Astrocyte of the hippocampus (primary cell): ENCODE measurements around the gene ISCU.

ENCODE experiments used
- DNase-seq: peaks from one replicate; pipeline ENCODE4 v3.0.0; 2011; ENCODE audit warnings: low read depth, low spot score

Gene ISCU

DNA sequence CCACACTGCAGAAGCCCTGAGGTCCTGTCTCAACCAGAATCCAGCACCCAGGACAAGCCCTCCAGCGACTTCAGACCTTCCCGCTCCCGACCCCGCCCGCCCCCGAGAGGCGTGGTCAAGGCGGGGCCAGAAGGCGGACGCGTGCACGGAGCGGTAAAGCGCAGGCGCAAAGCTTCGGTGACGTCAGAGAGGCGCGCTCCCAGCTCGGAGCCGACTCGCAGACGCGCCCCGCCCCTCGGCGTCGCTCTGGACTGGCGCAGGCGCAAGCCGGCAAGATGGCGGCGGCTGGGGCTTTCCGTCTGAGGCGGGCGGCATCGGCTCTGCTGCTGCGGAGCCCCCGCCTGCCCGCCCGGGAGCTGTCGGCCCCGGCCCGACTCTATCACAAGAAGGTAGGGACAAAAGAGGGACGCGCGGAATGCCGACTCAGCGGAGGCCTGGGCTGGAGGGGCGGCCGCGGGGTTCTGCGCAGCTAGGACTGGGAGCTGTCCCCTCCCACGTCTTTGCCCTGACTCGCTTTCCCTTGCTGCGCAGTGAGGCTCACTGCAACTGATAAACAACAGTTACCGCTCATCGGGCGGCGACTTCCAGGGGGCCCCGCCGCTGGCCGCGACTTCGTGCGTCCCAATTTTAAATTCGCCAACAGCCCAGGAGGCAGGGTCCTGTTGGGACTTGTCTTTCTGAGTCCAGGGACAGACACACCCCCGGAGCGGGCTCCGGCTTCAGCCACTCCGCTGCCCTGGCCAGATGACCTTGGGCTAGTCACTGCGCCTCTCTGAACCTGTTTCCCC, at the start of gene ISCU:
Gene ISCU, plus strand, starts transcription at position 249 of the 788 bp plus-strand sequence. Its CDS starts 27 bp downstream, at position 276.
- DNase-seq: peak; percentile 99

GRCh38 chr12:108514468-108514972, 47.9 kb upstream of the ISCU start:
- DNase-seq: no peak

GRCh38 chr12:108514973-108515814, 47.2 kb upstream of the ISCU start, which contains the start of gene FICD:
FICD (plus strand) TSS chr12:108515277; CDS start chr12:108516973, 1,696 bp downstream.
- DNase-seq: peak; percentile 99

GRCh38 chr12:108515916-108516315, 46.5 kb upstream of the ISCU start:
- DNase-seq: no peak

GRCh38 chr12:108516511-108517275, 45.7 kb upstream of the ISCU start:
- peak; percentile 21 for DNase-seq

DNA sequence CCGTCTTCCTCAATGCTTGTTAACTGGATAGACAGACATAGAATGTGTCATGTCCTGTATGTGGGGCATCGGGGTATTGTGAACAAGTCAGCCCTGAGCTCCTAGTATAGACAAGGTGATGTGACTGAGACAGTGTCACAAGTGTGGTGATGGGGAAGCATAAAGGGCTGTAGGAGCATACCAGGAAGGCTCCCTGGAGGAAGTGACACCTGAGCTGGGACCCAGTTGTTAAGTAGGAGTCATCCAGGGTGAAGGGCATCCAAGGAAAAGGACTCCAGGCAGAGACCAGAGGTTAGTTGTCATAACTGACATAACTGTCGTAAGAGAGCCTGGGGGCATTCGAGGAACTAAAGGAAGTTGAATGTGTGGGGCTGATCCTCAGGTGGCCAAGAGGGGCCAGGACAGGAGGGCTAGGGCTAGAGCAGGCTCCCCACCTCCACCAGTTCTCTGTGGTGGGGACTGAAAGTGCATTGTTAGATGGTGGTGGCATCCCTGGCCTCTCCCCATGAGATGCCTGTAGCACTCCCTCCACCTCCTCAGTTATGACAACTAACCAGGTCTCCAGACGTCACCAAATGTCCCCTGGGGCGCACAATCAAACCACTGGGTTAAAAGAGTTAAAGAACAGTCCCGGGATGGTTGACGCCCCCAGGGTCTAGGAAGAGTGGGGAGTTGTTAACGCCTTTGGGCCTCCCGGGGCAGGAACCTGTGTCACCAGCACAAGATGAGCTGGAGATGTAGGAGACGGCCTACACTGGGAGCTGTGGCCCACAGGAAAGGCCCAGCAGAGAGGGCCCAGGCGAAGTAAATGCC, 44.9 kb upstream of the ISCU start:
- DNase-seq: no peak

DNA sequence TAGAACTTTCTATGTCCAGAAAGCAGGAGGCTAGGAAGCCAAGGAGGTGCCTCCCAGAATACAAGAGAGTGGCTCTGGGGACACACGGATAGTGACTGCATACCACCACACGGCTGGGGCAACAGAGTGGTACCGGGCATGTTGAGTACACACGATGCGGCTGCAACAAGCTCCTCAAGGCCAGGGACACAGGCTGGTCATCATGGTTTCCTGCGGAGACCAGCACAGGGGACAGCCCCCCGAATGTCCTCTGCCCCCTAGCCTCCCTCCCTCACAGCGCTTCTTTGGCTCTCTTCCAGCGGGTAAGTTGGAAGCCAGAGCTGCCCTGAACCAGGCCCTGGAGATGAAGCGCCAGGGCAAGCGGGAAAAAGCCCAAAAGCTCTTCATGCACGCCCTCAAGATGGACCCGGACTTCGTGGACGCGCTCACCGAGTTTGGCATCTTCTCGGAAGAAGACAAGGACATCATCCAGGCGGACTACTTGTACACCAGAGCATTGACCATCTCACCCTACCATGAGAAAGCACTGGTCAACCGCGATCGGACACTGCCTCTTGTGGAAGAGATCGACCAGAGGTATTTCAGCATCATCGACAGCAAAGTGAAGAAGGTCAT, 44.2 kb upstream of the ISCU start:
- no peak for DNase-seq

DNA sequence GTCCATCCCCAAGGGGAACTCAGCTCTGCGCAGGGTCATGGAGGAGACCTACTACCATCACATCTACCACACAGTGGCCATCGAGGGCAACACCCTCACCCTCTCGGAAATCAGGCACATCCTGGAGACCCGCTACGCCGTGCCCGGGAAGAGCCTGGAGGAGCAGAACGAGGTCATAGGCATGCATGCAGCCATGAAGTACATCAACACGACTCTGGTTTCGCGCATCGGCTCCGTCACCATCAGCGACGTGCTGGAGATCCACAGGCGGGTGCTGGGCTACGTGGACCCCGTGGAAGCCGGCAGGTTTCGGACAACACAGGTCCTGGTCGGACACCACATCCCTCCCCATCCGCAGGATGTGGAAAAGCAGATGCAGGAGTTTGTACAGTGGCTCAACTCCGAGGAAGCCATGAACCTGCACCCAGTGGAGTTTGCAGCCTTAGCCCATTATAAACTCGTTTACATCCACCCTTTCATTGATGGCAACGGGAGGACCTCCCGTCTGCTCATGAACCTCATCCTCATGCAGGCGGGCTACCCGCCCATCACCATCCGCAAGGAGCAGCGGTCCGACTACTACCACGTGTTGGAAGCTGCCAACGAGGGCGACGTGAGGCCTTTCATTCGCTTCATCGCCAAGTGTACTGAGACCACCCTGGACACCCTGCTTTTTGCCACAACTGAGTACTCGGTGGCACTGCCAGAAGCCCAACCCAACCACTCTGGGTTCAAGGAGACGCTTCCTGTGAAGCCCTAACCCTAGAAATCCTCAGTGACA, 43.5 kb upstream of the ISCU start:
- DNase-seq: no peak

GRCh38 chr12:108519558-108519957, 42.8 kb upstream of the ISCU start:
- DNase-seq: no peak

- no peak for DNase-seq
These were observed 39.0 kb upstream of the ISCU start for GRCh38 chr12:108523365-108523764.

- DNase-seq: peak; percentile 54
These were observed 36.7 kb upstream of the ISCU start for GRCh38 chr12:108525681-108526080.

DNA sequence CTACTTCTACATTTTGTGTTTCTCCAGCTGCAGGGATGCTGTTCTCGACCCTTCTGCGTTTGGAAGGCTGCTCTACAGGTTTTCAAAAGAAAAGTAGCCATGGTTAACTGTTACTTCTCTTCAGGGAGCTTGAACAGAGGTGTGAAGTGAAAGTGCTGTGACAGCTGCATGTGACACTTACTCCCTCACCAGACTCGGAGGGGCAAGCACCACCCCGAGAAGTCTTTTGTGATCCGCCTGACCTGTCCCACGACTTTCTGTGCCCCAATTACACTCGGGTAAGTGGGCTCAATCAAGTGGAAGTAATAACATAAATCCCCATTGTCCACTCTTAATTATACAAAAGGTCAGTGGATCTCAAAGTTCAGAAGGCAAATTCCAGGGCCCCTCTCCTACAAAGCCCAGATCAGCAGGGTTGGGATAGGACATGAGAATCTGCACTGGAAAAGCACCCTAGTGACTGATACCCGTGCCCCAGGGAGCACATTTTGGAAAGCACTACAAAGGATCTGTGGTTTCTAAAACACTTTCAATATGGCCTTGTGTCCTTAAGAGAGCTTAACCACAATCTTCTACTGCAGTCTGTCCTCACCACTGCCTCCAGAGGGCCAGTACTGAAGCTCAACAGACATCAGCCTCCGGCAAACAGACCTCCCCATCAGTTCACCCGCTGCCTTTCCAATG, 35.8 kb upstream of the ISCU start:
- peak; percentile 69 for DNase-seq

- DNase-seq: no peak
These were observed 35.3 kb upstream of the ISCU start for GRCh38 chr12:108527166-108527496.

DNA sequence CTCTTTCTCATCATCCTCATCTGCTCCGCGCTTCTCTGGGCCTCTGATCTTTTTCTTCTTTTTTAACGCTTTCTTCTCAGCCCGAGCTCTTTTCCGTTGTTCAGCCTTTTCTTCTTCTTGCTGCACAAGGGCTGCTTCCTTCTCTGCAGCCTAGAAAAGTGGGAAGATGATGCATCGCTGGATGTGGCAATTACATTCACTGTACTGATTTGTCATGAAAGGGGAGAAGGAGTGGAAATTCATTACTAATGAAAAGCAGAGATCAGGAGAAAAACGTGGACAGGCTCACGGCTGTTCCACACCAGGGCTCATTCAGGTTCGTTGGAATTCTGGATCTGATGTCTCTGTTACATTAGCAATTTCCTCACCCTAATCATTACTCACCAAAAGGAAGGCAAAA, 32.2 kb upstream of the ISCU start:
- DNase-seq: no peak

GRCh38 chr12:108531929-108532848, 30.2 kb upstream of the ISCU start:
- no peak for DNase-seq

DNA sequence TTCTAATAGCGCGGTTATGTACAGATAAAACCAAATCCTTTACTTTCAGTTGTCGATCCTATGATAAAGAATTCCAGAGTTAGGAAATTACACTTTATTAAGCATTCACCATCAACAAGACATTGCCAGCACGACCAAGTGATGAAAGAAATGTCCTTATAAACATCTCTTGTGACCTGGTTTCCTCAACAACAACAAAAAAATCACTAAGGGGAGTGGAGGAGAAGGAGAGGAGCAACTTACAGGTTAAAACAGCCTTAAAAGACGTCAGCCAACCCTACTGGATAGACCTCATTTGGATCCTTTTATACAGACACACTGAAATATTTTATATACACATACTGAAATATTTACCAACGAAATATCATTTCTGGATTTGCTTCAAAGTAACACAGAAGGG, 24.2 kb upstream of the ISCU start:
- DNase-seq: no peak

DNA sequence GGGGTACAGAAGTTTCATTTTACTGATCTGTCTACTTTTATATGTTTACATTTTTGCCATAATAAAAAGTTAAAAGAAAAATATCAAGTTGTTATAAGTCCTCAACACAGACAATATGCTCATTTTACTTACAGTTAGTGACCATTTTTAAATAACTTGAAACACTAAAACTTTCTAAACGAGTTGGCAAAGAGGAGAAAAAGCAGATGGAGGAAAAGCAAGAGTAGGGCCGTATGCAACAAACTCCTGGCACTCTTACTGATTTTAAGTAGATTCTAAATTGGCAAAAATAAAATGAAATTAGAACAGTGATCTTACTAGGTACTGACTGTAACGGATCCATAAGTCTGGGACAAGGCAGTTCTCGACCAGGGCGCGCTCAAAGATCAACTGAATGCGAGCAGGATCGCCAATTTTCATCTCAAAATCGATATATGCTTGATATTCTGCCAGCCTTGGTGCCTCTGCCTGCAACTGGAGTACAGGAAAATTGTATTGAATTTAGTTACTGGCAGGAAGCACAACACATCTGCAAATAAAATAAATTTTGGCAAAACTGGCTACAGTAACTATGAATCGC, 23.7 kb upstream of the ISCU start:
- DNase-seq: no peak

DNA sequence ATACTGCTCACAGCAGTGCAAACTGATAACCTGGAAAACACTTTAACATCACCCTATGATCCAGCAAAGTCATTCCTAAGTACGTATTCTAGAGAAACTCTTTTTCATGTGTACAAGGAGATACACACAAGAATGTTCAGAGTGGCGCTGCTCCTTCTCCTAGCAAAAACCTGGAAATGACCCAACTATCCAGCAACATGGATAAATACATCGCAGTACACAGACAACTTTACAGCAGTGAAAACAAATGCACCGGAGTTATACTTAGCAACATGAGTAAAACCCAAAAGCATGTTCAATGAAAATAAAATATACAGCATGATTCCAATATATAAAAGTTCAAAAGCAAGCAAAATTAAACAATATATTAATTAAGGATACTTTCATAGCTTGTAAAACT, 20.1 kb upstream of the ISCU start:
- DNase-seq: no peak
